ENCODE results near the gene S100A4. TPM values are rescaled to one million over a fixed set of nuclear protein-coding genes. Genes with fewer than 3 reads are reported as not detected.
A peak's percentile ranks its signal among the peaks of the same experiment; 100 is the strongest.

Gene S100A4
- total RNA-seq, 2 donors from 2014 or later = 56.3 to 71.3 TPM

DNA sequence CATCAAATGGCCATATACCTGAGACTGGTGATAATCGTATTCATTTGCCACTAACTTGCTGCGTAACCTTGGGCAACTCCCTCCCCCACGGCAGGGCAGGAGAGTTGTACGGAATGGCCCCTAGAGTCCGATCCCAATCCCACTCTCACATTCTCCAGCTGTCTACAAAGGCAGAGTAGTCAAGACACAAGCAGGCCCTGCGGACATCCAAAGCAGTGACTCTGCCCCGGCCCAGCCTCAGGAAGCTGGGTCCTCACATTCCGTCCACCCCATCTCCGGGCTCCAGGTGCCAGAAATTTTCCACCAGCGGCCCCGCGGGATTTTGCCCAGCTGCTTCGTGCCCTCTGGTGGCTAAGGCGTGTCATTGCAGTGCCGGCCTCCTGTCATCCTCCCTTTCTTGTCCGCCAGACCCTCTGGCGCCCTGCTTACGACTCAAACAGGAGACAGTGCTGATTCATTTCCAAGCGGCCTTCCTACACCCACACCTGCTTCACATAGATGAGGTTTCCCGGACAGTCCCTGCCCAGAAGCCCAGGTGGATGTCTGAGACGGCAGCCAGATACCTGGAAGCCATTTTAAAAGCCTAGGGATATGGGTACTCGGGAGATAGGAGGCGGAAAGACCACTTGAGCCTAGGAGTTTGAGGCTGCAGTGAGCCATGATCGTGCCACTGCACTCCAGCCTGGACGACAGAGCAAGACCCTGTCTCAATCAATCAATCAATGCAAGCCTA, 22.9 kb upstream of the S100A4 start:
- WGBS = 15% methylated on average over 25 of the region's 25 CpGs
- no peak overlapping the region for H3K4me3 ChIP-seq
- peak overlapping the region; percentile 66 to 86 for H3K27ac ChIP-seq
- DNase-seq (ENCODE audit: low spot score) = peak; percentile 83
- intact Hi-C loops (cut with DNase I) = loop anchor here (1.0 to 5.0 kb wide), 3 partner anchors 35 to 216 kb away; no protein-coding TSS in a partner anchor
- peak; percentile 79 for TF ChIP-seq POLR2AphosphoS5 (IDR thresholded peaks at IDR 0.05)
- TF ChIP-seq POLR2A (IDR thresholded peaks at IDR 0.05) = peak; percentile 24
- TF ChIP-seq, protein P1, sequence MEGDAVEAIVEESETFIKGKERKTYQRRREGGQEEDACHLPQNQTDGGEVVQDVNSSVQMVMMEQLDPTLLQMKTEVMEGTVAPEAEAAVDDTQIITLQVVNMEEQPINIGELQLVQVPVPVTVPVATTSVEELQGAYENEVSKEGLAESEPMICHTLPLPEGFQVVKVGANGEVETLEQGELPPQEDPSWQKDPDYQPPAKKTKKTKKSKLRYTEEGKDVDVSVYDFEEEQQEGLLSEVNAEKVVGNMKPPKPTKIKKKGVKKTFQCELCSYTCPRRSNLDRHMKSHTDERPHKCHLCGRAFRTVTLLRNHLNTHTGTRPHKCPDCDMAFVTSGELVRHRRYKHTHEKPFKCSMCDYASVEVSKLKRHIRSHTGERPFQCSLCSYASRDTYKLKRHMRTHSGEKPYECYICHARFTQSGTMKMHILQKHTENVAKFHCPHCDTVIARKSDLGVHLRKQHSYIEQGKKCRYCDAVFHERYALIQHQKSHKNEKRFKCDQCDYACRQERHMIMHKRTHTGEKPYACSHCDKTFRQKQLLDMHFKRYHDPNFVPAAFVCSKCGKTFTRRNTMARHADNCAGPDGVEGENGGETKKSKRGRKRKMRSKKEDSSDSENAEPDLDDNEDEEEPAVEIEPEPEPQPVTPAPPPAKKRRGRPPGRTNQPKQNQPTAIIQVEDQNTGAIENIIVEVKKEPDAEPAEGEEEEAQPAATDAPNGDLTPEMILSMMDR (IDR thresholded peaks at IDR 0.05) = peak; percentile 96 to 99 (median 98)
- H3K27me3 ChIP-seq (replicated peaks; ENCODE audit: insufficient read depth) = no peaks in the 10 kb centered on the region
- no peaks in the 10 kb centered on the region for H3K9me3 ChIP-seq
- H3K4me1 ChIP-seq (replicated peaks) = peaks cover 3% of the 10 kb centered on the region
- no peaks in the 10 kb centered on the region for H3K36me3 ChIP-seq

- DNase-seq (ENCODE audit: low spot score) = no peak
- Histone ChIP-seq H3K27me3 (replicated peaks; ENCODE audit: insufficient read depth) (no peaks in the 10 kb centered on the region), H3K4me3 (no peak overlapping the region), H3K27ac (peak overlapping the region; percentile 86), H3K9me3 (no peaks in the 10 kb centered on the region), H3K4me1 (replicated peaks) (peaks cover 3% of the 10 kb centered on the region), H3K36me3 (no peaks in the 10 kb centered on the region)
- intact Hi-C loops (cut with DNase I) = loop anchor here (1.0 to 5.0 kb wide), 3 partner anchors 34 to 215 kb away; no protein-coding TSS in a partner anchor
- TF ChIP-seq, protein P1 (IDR thresholded peaks at IDR 0.05) = no peak
- no peak for TF ChIP-seq POLR2AphosphoS5 (IDR thresholded peaks at IDR 0.05)
- TF ChIP-seq POLR2A (IDR thresholded peaks at IDR 0.05) = no peak
- WGBS = 74% methylated on average over 22 of the region's 22 CpGs
These were observed 22.2 kb upstream of the S100A4 start for GRCh38 chr1:153567621-153568366.

DNA sequence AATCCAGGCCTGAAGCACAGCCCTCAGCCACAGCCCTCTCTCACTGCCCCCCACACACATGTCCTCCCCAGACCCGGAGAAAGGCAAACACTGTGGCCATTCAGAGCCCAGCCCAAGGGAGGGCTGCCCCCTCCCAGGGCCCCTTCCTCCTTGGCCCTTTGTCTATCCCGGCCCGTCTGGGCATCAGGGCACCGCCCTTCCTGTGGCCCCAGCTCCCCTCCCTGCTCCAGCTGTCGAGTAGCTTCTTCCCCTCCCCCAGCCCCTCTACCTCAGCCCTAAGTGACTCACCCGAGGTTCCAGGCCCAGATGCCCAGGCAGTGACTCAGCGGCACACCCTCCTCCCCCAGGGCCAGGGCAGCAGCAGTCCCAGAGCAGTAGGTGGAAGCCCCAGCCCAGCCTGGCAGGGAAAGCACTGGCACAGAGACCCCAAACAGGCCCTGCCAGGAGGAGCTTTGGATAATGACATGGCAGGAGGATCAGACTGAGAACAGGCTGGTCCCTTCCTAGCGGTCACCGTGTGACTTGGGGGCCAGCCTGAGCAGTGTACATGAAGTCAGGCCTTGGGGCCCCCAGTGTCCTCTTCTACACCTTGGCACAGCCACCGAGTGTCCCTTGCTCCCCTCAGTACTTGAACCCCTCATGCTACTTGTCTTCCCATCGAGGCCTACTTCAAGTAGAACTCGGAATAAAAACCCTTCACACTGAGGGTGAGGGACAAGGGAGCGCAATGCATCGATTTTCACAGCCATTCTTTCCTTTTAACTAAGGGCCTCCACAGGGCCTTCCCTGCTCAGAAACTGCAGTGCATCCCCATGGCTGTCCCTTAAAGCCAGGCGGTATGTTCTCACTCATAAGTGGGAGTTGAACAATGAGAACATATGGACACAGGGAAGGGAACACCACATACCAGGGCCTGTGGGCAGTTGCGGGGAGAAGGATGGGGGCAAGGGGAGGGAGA, 21.1 kb upstream of the S100A4 start:
- intact Hi-C loops (cut with DNase I) = loop anchor here (5.0 kb wide), 1 partner anchor 214 kb away; no protein-coding TSS in a partner anchor

More for the DNA sequence above, 21.1 kb upstream of the S100A4 start:
- 38% methylated on average over 16 of the region's 16 CpGs for WGBS
- peak overlapping the region; percentile 86 for H3K27ac ChIP-seq
- TF ChIP-seq, protein P1 (IDR thresholded peaks at IDR 0.05) = peak in 1 of 4 experiments; percentile 13
- TF ChIP-seq POLR2AphosphoS5 (IDR thresholded peaks at IDR 0.05) = peak; percentile 88
- peak; percentile 67 for TF ChIP-seq POLR2A (IDR thresholded peaks at IDR 0.05)
- no peaks in the 10 kb centered on the region for H3K36me3 ChIP-seq
- H3K4me1 ChIP-seq (replicated peaks) = peaks cover 3% of the 10 kb centered on the region
- H3K27me3 ChIP-seq (replicated peaks; ENCODE audit: insufficient read depth) = no peaks in the 10 kb centered on the region
- DNase-seq (ENCODE audit: low spot score) = peak; percentile 95
- H3K4me3 ChIP-seq = no peak overlapping the region
- H3K9me3 ChIP-seq = no peaks in the 10 kb centered on the region
